ENCODE data around the gene RAP1GAP2. TPM values are rescaled to one million over a fixed set of nuclear protein-coding genes. Genes with fewer than 3 reads are reported as not detected.

Gene RAP1GAP2
- total RNA-seq, 1 donor from 2014 or later = 10.6 TPM

Small RNA genes within 50 kb of the gene (microRNA-seq; reads per million reads assigned to microRNA genes)
- gene MIR1253 (ENCODE audit: unreplicated experiment) = 1.0 reads per million, percentile 13 among the genes with 10 or more reads in this experiment

Other genes with a start within 250 kb of the RAP1GAP2 start
- gene PAFAH1B1, start 202.8 kb upstream of the RAP1GAP2 start, total RNA-seq (ENCODE audit: unreplicated experiment) = 141 TPM
- gene CLUH, start 84.7 kb upstream of the RAP1GAP2 start, total RNA-seq (ENCODE audit: unreplicated experiment) = 45.9 TPM
- 1.9 TPM for gene CCDC92B, start 46.8 kb upstream of the RAP1GAP2 start, total RNA-seq (ENCODE audit: unreplicated experiment)